Fibroblast of lung (primary cell): ENCODE data around the gene WBP1L. TPM values are rescaled to one million over a fixed set of nuclear protein-coding genes. Genes with fewer than 3 reads are reported as not detected.

Experiments used
- DNase-seq, 2 donors: peaks; one replicate each; pipeline versions ENCODE4 v3.0.0 to v3.0.0-alpha.2; 2010; ENCODE audit warnings: low read depth in 2 of 2
- H2AFZ ChIP-seq: 2 replicates; pipeline ENCODE4 v1.5.1; 2012; ENCODE audit warnings: low read length, control low read depth, inconsistent platforms
- H3K27ac ChIP-seq: 2 replicates; pipeline ENCODE4 v1.5.1; 2011; ENCODE audit warnings: low read length, control low read depth; ENCODE audit not compliant: insufficient read depth
- H3K27me3 ChIP-seq: 2 replicates; pipeline ENCODE4 v1.5.1; 2011; ENCODE audit warnings: mild to moderate bottlenecking, low read length; ENCODE audit not compliant: control insufficient read depth, insufficient read depth
- H3K36me3 ChIP-seq: 2 replicates; pipeline ENCODE4 v1.5.1; 2011; ENCODE audit warnings: low read length; ENCODE audit not compliant: control insufficient read depth, insufficient read depth
- H3K4me1 ChIP-seq: 2 replicates; pipeline ENCODE4 v1.5.1; 2011; ENCODE audit warnings: low read length; ENCODE audit not compliant: control insufficient read depth, insufficient read depth; ENCODE audit errors: extremely low read depth
- H3K4me2 ChIP-seq: 2 replicates; pipeline ENCODE4 v1.5.1; 2011; ENCODE audit warnings: low read length, control low read depth; ENCODE audit not compliant: insufficient read depth; ENCODE audit errors: extremely low read depth
- H3K4me3 ChIP-seq, 4 experiments: fragments of 200-600 bp in 1 of 4; sonication (generic) in 1 of 4; replicated peaks in 1 of 4; 2 replicates each; pipeline ENCODE4 v1.5.1; 2011 to 2016; ENCODE audit warnings: low read length in 4 of 4, low read depth in 3 of 4, mild to moderate bottlenecking in 3 of 4, control low read depth in 2 of 4, inconsistent platforms in 1 of 4, mixed read lengths in 1 of 4; ENCODE audit not compliant: insufficient read depth in 1 of 4; ENCODE audit errors: control extremely low read depth in 1 of 4
- H3K79me2 ChIP-seq: 2 replicates; pipeline ENCODE4 v1.5.1; 2012; ENCODE audit warnings: mild to moderate bottlenecking, low read length, inconsistent platforms; ENCODE audit not compliant: control insufficient read depth, insufficient read depth
- H3K9ac ChIP-seq: 2 replicates; pipeline ENCODE4 v1.5.1; 2011; ENCODE audit warnings: mild to moderate bottlenecking, low read length, control low read depth; ENCODE audit not compliant: insufficient read depth
- H3K9me3 ChIP-seq: 2 replicates; pipeline ENCODE4 v1.5.1; 2012; ENCODE audit warnings: low read depth, low read length; ENCODE audit not compliant: control insufficient read depth, insufficient read depth
- H4K20me1 ChIP-seq: 2 replicates; pipeline ENCODE4 v1.5.1; 2011; ENCODE audit warnings: low read length; ENCODE audit not compliant: control insufficient read depth, insufficient read depth; ENCODE audit errors: extremely low read depth
- CTCF ChIP-seq, 2 donors: IDR thresholded peaks in 1 of 2; conservative IDR thresholded peaks in 1 of 2; 1 replicate in 1 of 2; 2 replicates in 1 of 2; pipeline ENCODE4 v1.5.1; 2011 to 2012; ENCODE audit warnings: low read length in 2 of 2, control low read depth in 1 of 2, inconsistent platforms in 1 of 2, low read depth in 1 of 2, mild to moderate bottlenecking in 1 of 2
- EZH2 ChIP-seq: IDR thresholded peaks from 2 replicates; pipeline ENCODE4 v1.5.1; 2012; ENCODE audit warnings: low read length, control low read depth, mild to moderate bottlenecking; ENCODE audit errors: missing control alignments
- polyA plus RNA-seq, 2 donors: library from polyadenylated mRNA; depleted of rRNA in 1 of 2; stranded (reverse) in 1 of 2; unstranded in 1 of 2; fragments of >200 nt; gene quantifications; 2 replicates each; pipeline ENCODE4 v1.2.1, GENCODE V29; 2011 to 2012; ENCODE audit warnings: missing spikeins in 1 of 2
- total RNA-seq: library from RNA; depleted of rRNA; stranded (reverse); fragments of >200 nt; gene quantifications from 2 replicates; pipeline ENCODE4 v1.2.1, GENCODE V29; 2014

WBP1L gene
- total and polyA plus RNA-seq, 2 donors (not counting 1 experiment from before 2014, with no cell fraction given): 36.8 to 40.0 TPM

- DNase-seq: peak; percentile 62 to 73
- Histone ChIP-seq H3K36me3 (peaks cover 4% of the 10 kb centered on the region), H3K27me3 (no peaks in the 10 kb centered on the region), H3K79me2 (no peaks in the 10 kb centered on the region), H3K9ac (no peak overlapping the region), H3K4me3 (no peak overlapping the region), H3K4me2 (no peak overlapping the region), H2AFZ (no peak overlapping the region), H3K9me3 (no peaks in the 10 kb centered on the region), H3K4me1 (no peaks in the 10 kb centered on the region), H4K20me1 (no peaks in the 10 kb centered on the region), H3K27ac (no peak overlapping the region)
- TF ChIP-seq EZH2 (no peak), CTCF (conservative IDR thresholded peaks at IDR 0.05 in 1 of 2, IDR thresholded peaks at IDR 0.05 in 1 of 2; ENCODE audit: low read depth in 1 of 2, low read length in 2 of 2) (peak; percentile 88 to 90)
These were observed 14.4 kb upstream of the WBP1L start for GRCh38 chr10:102729029-102730026.

GRCh38 chr10:102731222-102731800, 12.4 kb upstream of the WBP1L start:
- no peak overlapping the region for H2AFZ ChIP-seq
- no peak for TF ChIP-seq CTCF (conservative IDR thresholded peaks at IDR 0.05 in 1 of 2, IDR thresholded peaks at IDR 0.05 in 1 of 2; ENCODE audit: low read depth in 1 of 2, low read length in 2 of 2)
- no peak for TF ChIP-seq EZH2
- peaks cover 4% of the 10 kb centered on the region for H3K36me3 ChIP-seq
- H3K27ac ChIP-seq: no peak overlapping the region
- no peak overlapping the region for H3K9ac ChIP-seq
- no peaks in the 10 kb centered on the region for H3K9me3 ChIP-seq
- H4K20me1 ChIP-seq: no peaks in the 10 kb centered on the region
- H3K4me1 ChIP-seq: no peaks in the 10 kb centered on the region
- no peaks in the 10 kb centered on the region for H3K79me2 ChIP-seq
- no peaks in the 10 kb centered on the region for H3K27me3 ChIP-seq
- no peak overlapping the region for H3K4me2 ChIP-seq
- no peak overlapping the region for H3K4me3 ChIP-seq
- no peak for DNase-seq

GRCh38 chr10:102732661-102733060, 11.1 kb upstream of the WBP1L start:
- no peaks in the 10 kb centered on the region for H4K20me1 ChIP-seq
- H3K27me3 ChIP-seq: no peaks in the 10 kb centered on the region
- no peak overlapping the region for H2AFZ ChIP-seq
- no peak overlapping the region for H3K9ac ChIP-seq
- no peak overlapping the region for H3K27ac ChIP-seq
- no peak overlapping the region for H3K4me2 ChIP-seq
- peaks cover 2% of the 10 kb centered on the region for H3K36me3 ChIP-seq
- no peaks in the 10 kb centered on the region for H3K4me1 ChIP-seq
- DNase-seq: no peak
- no peaks in the 10 kb centered on the region for H3K9me3 ChIP-seq
- no peaks in the 10 kb centered on the region for H3K79me2 ChIP-seq
- no peak overlapping the region for H3K4me3 ChIP-seq
- TF ChIP-seq EZH2: no peak
- no peak for TF ChIP-seq CTCF (conservative IDR thresholded peaks at IDR 0.05 in 1 of 2, IDR thresholded peaks at IDR 0.05 in 1 of 2; ENCODE audit: low read depth in 1 of 2, low read length in 2 of 2)
